NCI-H1436 (cell line): ENCODE measurements around the gene HOXB3.

Source experiments
- DNase-seq: peaks from one replicate; lab custom pipeline; 2025; lab: John Stamatoyannopoulos, UW

The HOXB3 gene

DNA sequence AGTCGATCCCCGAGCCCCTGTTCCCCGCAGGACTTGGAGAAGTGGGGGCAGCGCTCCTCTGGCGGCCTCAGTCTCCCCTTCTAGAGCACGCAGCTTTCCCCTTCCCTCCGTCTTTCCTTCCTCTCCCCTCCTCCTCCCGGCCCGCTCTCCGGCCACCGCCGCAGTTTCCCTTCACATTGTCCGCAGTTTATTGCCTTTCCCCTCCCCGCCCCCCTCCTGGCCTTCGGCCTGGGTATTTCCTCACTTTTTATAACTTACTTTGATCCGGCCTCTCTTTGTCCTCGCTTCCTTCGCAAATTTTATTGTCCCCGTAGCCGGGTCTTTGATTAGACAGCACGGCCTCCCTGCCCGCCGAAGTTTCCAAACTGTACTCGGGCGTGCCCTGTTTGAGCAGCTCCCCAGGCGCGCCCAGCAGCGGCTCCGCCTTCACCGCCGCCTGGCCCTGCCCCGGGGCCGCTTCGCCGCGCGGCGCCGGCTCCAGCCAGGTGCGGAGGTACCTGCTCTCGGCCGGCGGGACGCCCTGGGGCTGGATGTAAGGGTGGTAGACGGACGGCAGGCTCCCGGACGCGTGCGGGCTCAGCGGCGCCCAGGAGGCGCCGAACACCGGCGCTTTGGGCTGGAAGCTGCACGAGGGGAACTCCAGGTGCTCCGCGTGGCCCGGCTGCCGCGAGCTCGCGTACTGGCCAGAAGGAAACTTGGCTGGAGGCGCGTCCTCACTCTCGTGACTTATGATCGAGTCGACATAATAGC lies 35.6 kb upstream of the HOXB3 start:
- DNase-seq: no peak

DNA sequence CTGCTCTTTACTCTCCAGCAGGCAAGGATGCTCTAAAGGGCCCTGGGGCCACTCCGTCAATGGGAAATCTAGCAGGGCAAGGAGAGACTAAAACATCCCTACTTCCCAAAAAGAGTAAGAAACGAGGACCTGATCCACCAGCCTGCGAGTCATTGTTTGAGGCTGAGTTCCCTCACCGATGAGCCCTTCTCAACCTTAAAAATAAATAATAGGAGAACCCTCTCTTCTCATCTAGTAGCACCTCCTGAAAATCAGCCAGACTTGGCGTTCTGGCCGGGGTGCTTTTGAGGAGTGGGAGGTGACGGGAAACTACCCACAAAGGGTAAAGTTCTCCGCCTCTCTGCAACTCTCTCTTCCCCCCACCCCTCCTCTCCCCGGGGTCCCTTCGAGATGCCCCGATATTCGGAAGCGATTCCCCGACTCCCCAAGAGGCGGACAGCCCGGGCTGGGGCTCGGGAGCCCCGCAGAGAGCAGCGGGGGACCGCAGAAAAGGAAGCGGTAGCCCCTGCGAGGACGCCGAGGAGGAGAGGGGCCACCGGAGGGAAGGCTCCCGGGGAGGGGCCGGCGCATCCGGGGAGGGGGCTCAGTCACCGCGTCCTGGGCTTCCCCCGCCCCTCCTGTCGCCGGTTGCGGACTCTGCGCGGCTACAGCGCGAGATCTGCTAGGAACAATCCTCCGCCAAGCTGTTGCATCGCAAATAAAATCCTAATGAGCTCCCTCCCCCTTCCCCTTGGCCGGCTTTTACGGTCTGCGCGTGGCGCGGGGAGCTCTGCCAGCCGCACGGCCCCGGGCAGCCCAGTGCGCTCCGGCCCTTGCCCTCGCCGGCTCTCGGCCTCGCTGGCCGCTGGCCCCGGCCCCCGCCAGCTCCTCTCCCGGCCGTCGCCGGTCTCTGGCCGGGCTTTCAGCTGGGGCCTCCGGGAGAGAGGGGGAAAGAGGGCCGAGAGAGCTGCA lies 34.8 kb upstream of the HOXB3 start:
- DNase-seq: no peak

GRCh38 chr17:48624118-48624517 lies 34.1 kb upstream of the HOXB3 start:
- no peak for DNase-seq

GRCh38 chr17:48623583-48623982 lies 33.5 kb upstream of the HOXB3 start:
- DNase-seq: no peak

- DNase-seq: no peak
These were observed 32.8 kb upstream of the HOXB3 start for GRCh38 chr17:48622857-48623256.

GRCh38 chr17:48621410-48622392 lies 31.7 kb upstream of the HOXB3 start:
- no peak for DNase-seq

DNA sequence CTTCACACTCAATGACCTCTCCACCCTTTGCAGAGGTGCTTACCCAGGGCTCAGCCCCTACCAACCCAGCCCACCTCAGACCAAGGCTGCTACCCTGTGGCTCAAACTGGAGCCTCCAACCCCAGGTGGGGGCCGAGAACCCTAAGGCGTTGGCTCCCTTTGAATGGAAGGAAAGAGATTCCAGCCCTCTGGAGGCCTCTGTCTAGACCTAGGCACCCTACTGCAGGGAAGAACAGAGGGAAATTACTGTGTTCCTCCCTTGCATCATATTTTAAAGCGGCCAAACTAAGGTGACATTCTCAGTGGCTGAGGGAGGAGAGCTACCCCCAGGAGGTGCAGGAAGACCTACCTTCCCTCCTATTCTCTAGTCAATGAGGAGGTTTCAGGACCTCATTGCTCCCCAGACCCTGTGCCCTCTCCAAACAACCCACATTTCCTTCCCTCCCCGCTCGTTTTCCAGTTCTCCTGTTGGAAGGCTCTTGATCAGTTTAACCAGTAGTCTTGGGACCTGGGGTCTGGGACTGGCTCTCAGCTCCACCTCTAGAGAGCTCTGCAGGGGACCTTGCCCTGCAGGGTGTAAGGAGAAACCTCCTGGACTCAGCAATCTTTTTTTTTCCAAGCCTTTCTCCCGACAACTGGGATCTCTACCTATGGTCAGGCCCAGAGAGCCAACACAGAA lies 30.6 kb upstream of the HOXB3 start:
- DNase-seq: no peak

- DNase-seq: no peak
These were observed 29.9 kb upstream of the HOXB3 start for GRCh38 chr17:48619826-48620449.

DNA sequence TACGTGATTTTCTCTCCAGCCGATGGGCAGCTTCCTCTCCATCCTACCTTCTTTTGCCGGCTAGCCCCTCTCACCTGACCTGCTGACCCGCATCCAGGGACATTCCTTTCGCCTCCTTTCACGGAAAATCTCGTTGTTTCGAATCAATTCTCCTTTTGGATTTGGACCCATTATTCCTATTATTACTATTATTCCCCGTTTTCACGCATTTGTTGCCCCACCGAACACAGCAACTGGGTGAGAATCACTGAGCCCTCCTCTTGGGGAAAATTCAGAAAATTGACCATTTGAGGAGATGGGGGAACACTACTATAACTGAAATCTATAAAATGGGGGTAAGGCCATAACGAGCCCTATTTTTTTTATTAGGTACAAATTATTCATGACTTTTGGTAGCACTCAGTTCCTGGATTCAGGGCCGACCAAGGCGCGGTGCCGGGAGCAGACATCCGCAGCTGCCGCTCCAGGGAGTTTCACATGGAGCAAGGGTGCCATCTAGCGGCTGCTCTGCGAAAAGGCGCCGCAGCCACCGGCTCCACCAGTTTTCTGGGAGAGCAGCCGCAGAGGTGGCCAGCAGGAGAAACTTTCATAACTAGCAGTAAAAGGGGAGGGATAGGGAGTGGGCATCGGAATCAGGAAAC lies 28.3 kb upstream of the HOXB3 start:
- peak; percentile 70 for DNase-seq

DNA sequence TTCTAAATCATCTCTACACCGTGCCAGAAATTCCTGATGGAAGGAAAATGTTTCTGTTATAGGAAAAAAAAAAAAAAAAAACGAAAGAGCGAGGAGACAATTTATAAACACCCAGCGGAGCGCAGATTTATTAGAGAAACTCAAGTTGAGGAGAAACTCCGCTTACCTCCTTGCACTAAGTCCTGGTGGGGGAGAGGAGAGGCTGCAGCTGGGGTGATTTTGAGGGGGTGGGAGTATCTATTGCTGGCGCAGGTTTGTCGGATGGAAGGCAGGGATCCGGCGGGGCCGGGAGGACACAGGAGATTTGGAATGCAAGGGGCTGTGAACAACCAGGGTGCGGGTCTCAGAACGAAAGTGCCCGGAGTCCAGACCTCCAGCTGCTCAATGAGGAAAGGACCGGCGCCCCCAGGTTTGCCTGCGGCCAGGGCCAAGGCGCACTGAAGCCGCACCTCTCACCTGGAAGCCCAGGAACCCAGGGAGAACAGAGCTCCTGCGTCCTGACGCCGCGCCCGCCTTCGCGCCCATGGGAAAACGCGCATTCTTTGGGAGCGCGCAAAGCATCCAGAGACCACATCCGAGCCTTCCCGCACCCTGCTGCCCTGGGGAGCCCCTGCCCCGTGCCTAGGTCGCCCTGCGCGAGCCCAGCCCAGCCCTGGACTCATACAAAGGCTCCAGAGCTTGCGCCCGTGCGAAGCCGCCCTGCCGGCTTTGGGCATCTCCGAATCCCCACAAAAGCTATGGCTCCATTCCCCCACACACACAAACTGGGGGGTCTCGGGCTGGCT lies 27.6 kb upstream of the HOXB3 start:
- DNase-seq: no peak

DNA sequence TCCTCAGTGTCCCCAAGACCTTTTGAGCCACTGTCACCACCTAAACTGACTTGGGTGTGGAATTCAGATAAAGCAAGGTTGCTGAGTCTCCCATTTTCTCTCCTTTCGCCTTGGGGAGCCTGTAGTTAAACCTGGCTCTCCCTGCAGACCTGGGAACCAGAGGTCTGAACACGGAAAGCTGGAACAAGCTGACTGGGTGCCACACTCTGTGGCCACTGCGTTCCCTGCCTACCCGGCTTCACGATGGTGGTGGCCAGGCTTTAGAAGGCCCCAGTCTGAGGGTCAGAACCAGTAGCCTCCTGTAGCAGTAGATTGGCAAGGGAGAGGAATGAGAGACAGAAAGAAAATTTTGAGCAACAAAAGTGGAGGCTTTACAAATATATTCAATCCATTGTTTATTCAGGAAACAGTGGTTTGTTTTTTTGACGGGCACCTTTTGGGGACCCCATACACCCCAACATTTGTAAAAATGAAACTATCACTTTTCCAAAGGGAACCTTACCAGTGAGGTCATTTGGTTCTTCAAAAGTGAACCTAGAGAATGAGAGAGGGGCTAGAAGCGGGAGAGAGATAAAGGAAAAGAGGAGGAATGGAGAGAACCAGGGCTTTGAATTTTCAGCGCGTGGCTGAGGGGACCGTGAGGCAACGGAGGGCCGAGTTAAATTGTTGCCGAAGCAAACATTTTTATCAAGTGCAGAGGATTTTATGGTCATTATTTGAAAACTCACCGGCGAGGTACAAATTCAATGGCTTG lies 26.9 kb upstream of the HOXB3 start:
- DNase-seq: no peak

- no peak for DNase-seq
These were observed 26.1 kb upstream of the HOXB3 start for GRCh38 chr17:48615963-48616716.

DNA sequence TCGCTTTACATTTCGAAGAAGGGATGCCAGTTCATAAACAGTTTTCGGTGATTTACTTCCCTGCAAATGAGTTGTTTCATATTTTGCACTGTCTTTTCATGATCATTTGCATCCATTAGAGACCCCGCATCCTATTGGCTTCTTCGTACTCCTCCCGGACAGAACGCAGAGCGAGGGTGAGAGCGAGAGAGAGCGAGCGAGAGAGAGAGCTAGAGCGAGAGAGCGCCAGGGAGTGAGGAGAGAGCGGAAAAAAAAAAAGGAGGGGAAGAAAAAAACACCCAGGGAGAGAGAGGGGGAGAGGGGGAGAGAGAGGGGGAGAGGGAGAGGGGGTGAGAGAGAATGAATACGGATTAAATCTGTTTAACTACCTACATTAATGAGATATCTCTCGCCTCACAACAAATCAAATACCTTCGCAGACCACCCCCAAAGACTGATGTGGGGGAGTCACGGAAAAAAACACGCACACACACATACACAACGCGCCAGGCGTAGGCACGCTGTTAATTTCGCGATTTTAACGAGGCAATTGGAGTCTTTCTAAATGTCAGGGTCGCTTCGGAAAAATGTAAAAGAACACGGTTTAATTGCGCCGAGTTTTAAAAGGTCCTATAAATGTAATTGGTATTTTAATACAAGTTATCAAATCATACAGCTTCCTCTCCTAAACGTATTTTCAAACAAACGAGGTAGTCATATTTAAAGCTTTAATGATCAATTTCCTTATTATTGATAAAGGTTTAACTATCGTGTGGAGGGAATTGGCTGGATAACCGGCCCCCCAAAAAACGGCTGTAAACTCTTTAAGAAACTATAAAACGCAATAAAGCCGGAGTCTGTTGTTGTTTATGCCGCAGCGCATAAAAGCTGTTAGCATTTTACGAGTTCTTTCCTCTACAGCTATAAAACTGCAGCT lies 25.3 kb upstream of the HOXB3 start, which contains the start of gene HOXB8:
Gene HOXB8, minus strand, starts transcription at position 246 of the 916 bp plus-strand sequence. CDS start 588 bp downstream, outside the sequence.
- no peak for DNase-seq

DNA sequence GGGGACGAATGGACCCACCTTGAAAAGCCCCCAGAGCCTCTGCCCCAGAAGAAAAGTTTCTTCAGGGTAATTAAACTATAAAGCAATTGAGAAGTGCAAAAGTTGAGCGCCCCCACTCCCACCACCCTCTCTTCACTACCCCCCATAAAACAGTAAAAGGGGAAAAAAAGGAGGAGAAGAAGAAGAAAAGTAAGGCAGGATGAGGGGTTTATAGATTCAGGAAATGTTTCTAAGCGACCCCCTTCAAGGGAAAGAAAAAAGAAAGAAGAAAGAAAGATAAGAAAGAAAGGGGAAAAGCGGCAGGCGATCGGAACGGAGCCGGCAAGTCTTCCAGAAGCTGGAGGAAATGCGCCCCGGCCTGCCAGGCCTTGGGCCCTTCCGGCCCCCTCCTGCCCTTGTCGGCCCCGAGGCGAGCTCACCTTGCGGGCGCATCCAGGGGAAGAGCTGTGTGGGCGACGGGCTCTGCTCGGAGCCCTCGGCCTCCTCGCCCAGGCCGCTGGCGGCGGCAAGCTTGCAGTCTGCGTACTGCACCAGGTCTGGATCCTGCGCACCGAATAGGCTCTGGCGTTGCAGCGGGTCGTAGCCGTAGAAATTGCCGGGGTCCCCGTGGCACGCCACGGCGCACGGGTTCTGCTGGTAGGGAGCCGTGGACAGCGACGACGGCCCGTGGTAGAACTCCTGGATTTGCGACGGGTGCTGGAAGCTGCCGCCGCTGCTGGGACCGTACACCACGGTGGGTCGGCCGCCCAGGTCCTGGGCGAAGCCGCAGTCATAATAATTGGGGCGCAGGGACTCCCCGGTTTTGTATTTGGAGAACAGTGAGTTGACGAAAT lies 24.0 kb upstream of the HOXB3 start:
- DNase-seq: no peak

- DNase-seq: peak; percentile 22
These were observed 23.0 kb upstream of the HOXB3 start for GRCh38 chr17:48612854-48613691.
